GM10266 (cell line): ENCODE data around the gene DZANK1.
"Not testable (repeated sequence)": the region's sequence is repeated elsewhere in the genome, so short reads cannot be mapped to it uniquely, and the experiment has no call there.

ENCODE experiments used
- DNase-seq: peaks from one replicate; pipeline ENCODE4 v3.0.0; 2012; ENCODE audit errors: extremely low spot score
- CTCF ChIP-seq: IDR thresholded peaks from 2 replicates; pipeline ENCODE4 v1.5.1; 2012; ENCODE audit warnings: mild to moderate bottlenecking, low read depth; ENCODE audit not compliant: control insufficient read depth, insufficient read depth; ENCODE audit errors: missing control alignments

The DZANK1 gene

GRCh38 chr20:18400460-18400859, 66.4 kb downstream of the DZANK1 start:
- TF ChIP-seq CTCF: no peak
- DNase-seq: no peak

GRCh38 chr20:18398713-18399112, 68.1 kb downstream of the DZANK1 start:
- DNase-seq: not testable (repeated sequence)

GRCh38 chr20:18397030-18397429, 69.8 kb downstream of the DZANK1 start:
- TF ChIP-seq CTCF: no peak
- no peak for DNase-seq

GRCh38 chr20:18395544-18395943, 71.3 kb downstream of the DZANK1 start:
- no peak for DNase-seq
- TF ChIP-seq CTCF: no peak

- no peak for TF ChIP-seq CTCF
- no peak for DNase-seq
Measured at GRCh38 chr20:18394363-18394762, 72.5 kb downstream of the DZANK1 start.

- no peak for TF ChIP-seq CTCF
Measured at GRCh38 chr20:18391686-18392085, 75.1 kb downstream of the DZANK1 start.

GRCh38 chr20:18390201-18390600, 76.6 kb downstream of the DZANK1 start:
- no peak for TF ChIP-seq CTCF
- DNase-seq: no peak

More at GRCh38 chr20:18391686-18392085, 75.1 kb downstream of the DZANK1 start:
- no peak for DNase-seq

GRCh38 chr20:18388860-18389259, 78.0 kb downstream of the DZANK1 start:
- TF ChIP-seq CTCF: no peak
- DNase-seq: no peak
